Measurements from ENCODE around the gene NTSR1.

GRCh38 chr20:62793757-62794006 lies 85.0 kb downstream of the NTSR1 start:
- no peak for TF ChIP-seq POLR2A (IDR thresholded peaks at IDR 0.05)
- TF ChIP-seq, protein P1, sequence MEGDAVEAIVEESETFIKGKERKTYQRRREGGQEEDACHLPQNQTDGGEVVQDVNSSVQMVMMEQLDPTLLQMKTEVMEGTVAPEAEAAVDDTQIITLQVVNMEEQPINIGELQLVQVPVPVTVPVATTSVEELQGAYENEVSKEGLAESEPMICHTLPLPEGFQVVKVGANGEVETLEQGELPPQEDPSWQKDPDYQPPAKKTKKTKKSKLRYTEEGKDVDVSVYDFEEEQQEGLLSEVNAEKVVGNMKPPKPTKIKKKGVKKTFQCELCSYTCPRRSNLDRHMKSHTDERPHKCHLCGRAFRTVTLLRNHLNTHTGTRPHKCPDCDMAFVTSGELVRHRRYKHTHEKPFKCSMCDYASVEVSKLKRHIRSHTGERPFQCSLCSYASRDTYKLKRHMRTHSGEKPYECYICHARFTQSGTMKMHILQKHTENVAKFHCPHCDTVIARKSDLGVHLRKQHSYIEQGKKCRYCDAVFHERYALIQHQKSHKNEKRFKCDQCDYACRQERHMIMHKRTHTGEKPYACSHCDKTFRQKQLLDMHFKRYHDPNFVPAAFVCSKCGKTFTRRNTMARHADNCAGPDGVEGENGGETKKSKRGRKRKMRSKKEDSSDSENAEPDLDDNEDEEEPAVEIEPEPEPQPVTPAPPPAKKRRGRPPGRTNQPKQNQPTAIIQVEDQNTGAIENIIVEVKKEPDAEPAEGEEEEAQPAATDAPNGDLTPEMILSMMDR (IDR thresholded peaks at IDR 0.05): no peak

Measured in testis (tissue), 2 donors.